Middle frontal gyrus (tissue), 1 donor: Measurements from ENCODE around the gene HIBADH.
"Not testable (repeated sequence)": the region's sequence is repeated elsewhere in the genome, so short reads cannot be mapped to it uniquely, and the experiment has no call there.

ENCODE experiments used
- DNase-seq: peaks from one replicate; pipeline ENCODE4 v3.0.0-alpha.2; 2015; ENCODE audit warnings: low spot score; ENCODE audit errors: extremely low spot score

HIBADH gene

GRCh38 chr7:27680610-27681009 lies 17.9 kb upstream of the HIBADH start:
- no peak for DNase-seq

- no peak for DNase-seq
Measured at GRCh38 chr7:27678617-27679260, 16.1 kb upstream of the HIBADH start.

- DNase-seq = no peak
Measured at GRCh38 chr7:27677912-27678612, 15.4 kb upstream of the HIBADH start.

GRCh38 chr7:27674126-27674525 lies 11.4 kb upstream of the HIBADH start:
- DNase-seq = not testable (repeated sequence)

- DNase-seq = no peak
Measured at GRCh38 chr7:27671675-27672074, 9.0 kb upstream of the HIBADH start.

- DNase-seq = no peak
Measured at GRCh38 chr7:27670676-27671075, 8.0 kb upstream of the HIBADH start.

GRCh38 chr7:27670177-27670576 lies 7.5 kb upstream of the HIBADH start:
- DNase-seq = no peak

- no peak for DNase-seq
Measured at GRCh38 chr7:27665531-27665930, 2.8 kb upstream of the HIBADH start.

GRCh38 chr7:27663989-27664331 lies 1.3 kb upstream of the HIBADH start:
- no peak for DNase-seq

- no peak for DNase-seq
Measured at GRCh38 chr7:27661811-27662489, 733 bp downstream of the HIBADH start.

- DNase-seq = no peak
Measured at GRCh38 chr7:27656724-27657123, 6.0 kb downstream of the HIBADH start.

GRCh38 chr7:27655184-27655583 lies 7.5 kb downstream of the HIBADH start:
- no peak for DNase-seq

GRCh38 chr7:27652518-27652917 lies 10.2 kb downstream of the HIBADH start:
- no peak for DNase-seq

GRCh38 chr7:27651702-27652101 lies 11.0 kb downstream of the HIBADH start:
- DNase-seq = no peak

GRCh38 chr7:27650283-27650682 lies 12.4 kb downstream of the HIBADH start:
- no peak for DNase-seq

GRCh38 chr7:27647489-27647888 lies 15.2 kb downstream of the HIBADH start:
- no peak for DNase-seq

- no peak for DNase-seq
Measured at GRCh38 chr7:27647046-27647445, 15.6 kb downstream of the HIBADH start.

GRCh38 chr7:27642271-27642670 lies 20.4 kb downstream of the HIBADH start:
- DNase-seq = no peak

GRCh38 chr7:27641581-27642230 lies 21.0 kb downstream of the HIBADH start:
- no peak for DNase-seq

- DNase-seq = no peak
Measured at GRCh38 chr7:27640884-27641574, 21.7 kb downstream of the HIBADH start.

- DNase-seq = no peak
Measured at GRCh38 chr7:27639851-27640250, 22.8 kb downstream of the HIBADH start.

GRCh38 chr7:27639048-27639447 lies 23.6 kb downstream of the HIBADH start:
- DNase-seq = not testable (repeated sequence)
